Measurements from ENCODE around the gene FN3KRP. TPM values are rescaled to one million over a fixed set of nuclear protein-coding genes. Genes with fewer than 3 reads are reported as not detected.

Gene FN3KRP
- total RNA-seq (2021): 19.7 to 24.4 TPM (median 23.2 TPM) in 3 replicates
- Bru-seq, nascent RNA: percentile 55 among the genes with signal in this experiment
- long read RNA-seq, experiment 1, transcript FN3KRP-201 (6 exons, 1,849 nt): major isoform, 139 of 155 reads
- long read RNA-seq, experiment 1, partial matches to known transcripts: 2 of 155 reads
- long read RNA-seq, experiment 1, other reads (novel, unspliced or antisense): 12 of 155 reads
- long read RNA-seq, experiment 2, transcript FN3KRP-201 (6 exons, 1,849 nt): major isoform, 16 of 38 reads
- long read RNA-seq, experiment 2, partial matches to known transcripts: 10 of 38 reads
- long read RNA-seq, experiment 2, other reads (novel, unspliced or antisense): 8 of 38 reads
- long read RNA-seq, experiment 3, transcript FN3KRP-201 (6 exons, 1,849 nt): major isoform, 97 of 112 reads
- long read RNA-seq, experiment 3, transcript FN3KRP-208 (3 exons, 666 nt): minor isoform, 6 of 112 reads
- long read RNA-seq, experiment 3, partial matches to known transcripts: 2 of 112 reads
- long read RNA-seq, experiment 3, other reads (novel, unspliced or antisense): 6 of 112 reads

GRCh38 chr17:82716203-82717010 lies at the start of gene FN3KRP:
Gene FN3KRP, plus strand, starts transcription at chr17:82716706. Its CDS starts 50 bp downstream, at chr17:82716756.
- H3K4me3 Mint-ChIP-seq: peak within 1 kb of the TSS; percentile 89
- H3K27me3 Mint-ChIP-seq (ENCODE audit: low read depth): peaks cover 28% of the 10 kb centered on the region
- ChIA-PET POLR2A (interaction anchor here (0.6 to 1.8 kb wide), 4 partner anchors 21 to 106 kb away, joined by 3 to 7 read pairs (median 4); no protein-coding TSS in a partner anchor), CTCF (interaction anchor here (0.6 to 1.9 kb wide), 15 partner anchors 9 to 696 kb away, joined by 3 to 15 read pairs (median 4); partner anchors contain the start of gene GPS1)
- H3K9me3 Mint-ChIP-seq: no peaks in the 10 kb centered on the region
- peaks cover 13% of the 10 kb centered on the region for H3K4me1 Mint-ChIP-seq
- peak; percentile 94 for DNase-seq (ENCODE audit: low spot score)
- H3K27ac Mint-ChIP-seq: peak within 1 kb of the TSS; percentile 76
- peaks cover 9% of the 10 kb centered on the region; the same call in 1 of the 2 replicates for H3K36me3 Mint-ChIP-seq
- ATAC-seq: peak; percentile 88
- peak; percentile 61; the same call in 1 of the 2 replicates for TF ChIP-seq E2F5 (CRISPR knock-in tag; IDR thresholded peaks at IDR 0.05)
- TF ChIP-seq EMX1 (CRISPR knock-in tag; IDR thresholded peaks at IDR 0.05): no peak
- TF ChIP-seq SMAD4 (CRISPR knock-in tag; IDR thresholded peaks at IDR 0.05): no peak
- no peak for TF ChIP-seq ATF6 (CRISPR knock-in tag; IDR thresholded peaks at IDR 0.05)
- TF ChIP-seq ZNF425 (CRISPR knock-in tag; conservative IDR thresholded peaks at IDR 0.05): no peak
- no peak for TF ChIP-seq CBFB (CRISPR knock-in tag; IDR thresholded peaks at IDR 0.05; ENCODE audit: low read depth)
- no peak for TF ChIP-seq ZSCAN18 (CRISPR knock-in tag; IDR thresholded peaks at IDR 0.05)
- TF ChIP-seq ETV6 (CRISPR knock-in tag; IDR thresholded peaks at IDR 0.05): no peak
- peak; percentile 18; the same call in 1 of the 2 replicates for TF ChIP-seq FOXP1 (CRISPR knock-in tag; IDR thresholded peaks at IDR 0.05; ENCODE audit: borderline replicate concordance)
- TF ChIP-seq E2F4 (CRISPR knock-in tag; IDR thresholded peaks at IDR 0.05; ENCODE audit: borderline replicate concordance, low read depth): peak; percentile 72; the same call in 1 of the 2 replicates
- no peak for TF ChIP-seq ZNF512 (CRISPR knock-in tag; IDR thresholded peaks at IDR 0.05; ENCODE audit: borderline replicate concordance)
- TF ChIP-seq GABPB1 (CRISPR knock-in tag; IDR thresholded peaks at IDR 0.05): peak; percentile 27; the same call in 1 of the 2 replicates
- TF ChIP-seq HMGXB4 (CRISPR knock-in tag; IDR thresholded peaks at IDR 0.05): peak; percentile 30; the same call in 1 of the 2 replicates
- no peak for TF ChIP-seq PREB (CRISPR knock-in tag; IDR thresholded peaks at IDR 0.05; ENCODE audit: borderline replicate concordance)
- TF ChIP-seq MYBL2 (CRISPR knock-in tag; IDR thresholded peaks at IDR 0.05): no peak
- no peak for TF ChIP-seq RELA (CRISPR knock-in tag; IDR thresholded peaks at IDR 0.05; ENCODE audit: borderline replicate concordance)
- 0 out of 2 replicates have a peak, but pooled peaks have one; percentile 53 for TF ChIP-seq CREM (CRISPR knock-in tag; IDR thresholded peaks at IDR 0.05)
- no peak for TF ChIP-seq NR1H2 (CRISPR knock-in tag; IDR thresholded peaks at IDR 0.05)

Measured in WTC11 (cell line).